CD14-positive monocyte (primary cell): ENCODE results near the gene SEC14L2. TPM values are rescaled to one million over a fixed set of nuclear protein-coding genes. Genes with fewer than 3 reads are reported as not detected.

Source experiments
- DNase-seq, 3 donors: peaks; one replicate each; pipeline ENCODE4 v3.0.0-alpha.2; 2011 to 2022
- H2AFZ ChIP-seq: 2 replicates; pipeline ENCODE4 v1.6.0; 2012; ENCODE audit warnings: mild to moderate bottlenecking, low read depth, low read length, inconsistent platforms; ENCODE audit not compliant: insufficient read depth, poor library complexity, severe bottlenecking
- H3K27ac ChIP-seq, 2 donors: 1 replicate in 1 of 2; 2 replicates in 1 of 2; pipeline ENCODE4 v1.5.1; 2012 to 2013; ENCODE audit warnings: low read length in 2 of 2, control low read depth in 1 of 2, inconsistent platforms in 1 of 2, low read depth in 1 of 2, mild to moderate bottlenecking in 1 of 2
- H3K27me3 ChIP-seq, 2 donors: one replicate each; pipeline versions ENCODE4 v1.6.0 to v1.6.1; 2011 to 2013; ENCODE audit warnings: low read length in 2 of 2; ENCODE audit not compliant: control insufficient read depth in 2 of 2, insufficient read depth in 2 of 2
- H3K36me3 ChIP-seq, 2 donors: replicated peaks in 1 of 2; 1 replicate in 1 of 2; 2 replicates in 1 of 2; pipeline versions ENCODE4 v1.5.1 to v1.6.1; 2012 to 2013; ENCODE audit warnings: low read length in 2 of 2, control low read depth in 1 of 2, inconsistent platforms in 1 of 2, mild to moderate bottlenecking in 1 of 2; ENCODE audit not compliant: insufficient read depth in 2 of 2, control insufficient read depth in 1 of 2
- H3K4me1 ChIP-seq, 2 donors: 1 replicate in 1 of 2; 2 replicates in 1 of 2; pipeline versions ENCODE4 v1.5.1 to v1.6.1; 2012 to 2013; ENCODE audit warnings: low read length in 2 of 2, control low read depth in 1 of 2, inconsistent platforms in 1 of 2, mild to moderate bottlenecking in 1 of 2, moderate library complexity in 1 of 2; ENCODE audit not compliant: insufficient read depth in 2 of 2, control insufficient read depth in 1 of 2
- H3K4me2 ChIP-seq: replicated peaks from 2 replicates; pipeline ENCODE3; 2012; ENCODE audit warnings: low read length, moderate library complexity, mild to moderate bottlenecking; ENCODE audit not compliant: poor library complexity, severe bottlenecking; ENCODE audit errors: extremely low read depth
- H3K4me3 ChIP-seq, 3 experiments: fragments of 200-600 bp in 1 of 3; sonication (generic) in 1 of 3; replicated peaks in 1 of 3; 1 replicate in 2 of 3; 2 replicates in 1 of 3; pipeline ENCODE4 v1.5.1; 2011 to 2013; ENCODE audit warnings: low read length in 3 of 3, mild to moderate bottlenecking in 3 of 3, control low read depth in 2 of 3, low read depth in 2 of 3, inconsistent platforms in 1 of 3, moderate library complexity in 1 of 3
- H3K79me2 ChIP-seq: 2 replicates; pipeline ENCODE4 v1.6.0; 2012; ENCODE audit warnings: mild to moderate bottlenecking, control low read depth, inconsistent platforms, low read length, moderate library complexity; ENCODE audit not compliant: insufficient read depth
- H3K9ac ChIP-seq: 2 replicates; pipeline ENCODE4 v1.6.0; 2017; ENCODE audit warnings: low read length, mild to moderate bottlenecking; ENCODE audit not compliant: insufficient read depth, poor library complexity, severe bottlenecking
- H3K9me3 ChIP-seq, 2 donors: replicated peaks in 1 of 2; 1 replicate in 1 of 2; 2 replicates in 1 of 2; pipeline versions ENCODE4 v1.5.1 to v1.6.1; 2012 to 2013; ENCODE audit warnings: low read length in 2 of 2, control low read depth in 1 of 2; ENCODE audit not compliant: control insufficient read depth in 1 of 2, insufficient read depth in 1 of 2
- H4K20me1 ChIP-seq: 2 replicates; pipeline ENCODE4 v1.6.0; 2012; ENCODE audit warnings: mild to moderate bottlenecking, low read length, control low read depth, moderate library complexity; ENCODE audit not compliant: insufficient read depth
- H3K27ac Mint-ChIP-seq, 7 donors: one replicate each; pipeline ENCODE4 v1.8.0; 2020; ENCODE audit warnings: mild to moderate bottlenecking in 7 of 7, mixed read lengths in 7 of 7, moderate library complexity in 6 of 7, inconsistent platforms in 2 of 7
- H3K27me3 Mint-ChIP-seq, 3 donors: one replicate each; pipeline ENCODE4 v1.8.0; 2021 to 2022; ENCODE audit warnings: low read depth in 3 of 3, mild to moderate bottlenecking in 3 of 3, mixed read lengths in 3 of 3, moderate library complexity in 3 of 3, inconsistent platforms in 1 of 3
- H3K36me3 Mint-ChIP-seq, 2 donors: one replicate each; pipeline ENCODE4 v1.8.0; 2020; ENCODE audit warnings: mixed read lengths in 2 of 2, inconsistent platforms in 1 of 2, mild to moderate bottlenecking in 1 of 2
- H3K4me1 Mint-ChIP-seq: one replicate; pipeline ENCODE4 v1.8.0; 2020; ENCODE audit warnings: mild to moderate bottlenecking, mixed read lengths
- H3K4me3 Mint-ChIP-seq, 2 donors: one replicate each; pipeline ENCODE4 v1.8.0; 2020; ENCODE audit warnings: mild to moderate bottlenecking in 2 of 2, mixed read lengths in 2 of 2, moderate library complexity in 1 of 2
- H3K9me3 Mint-ChIP-seq, 7 donors: one replicate each; pipeline ENCODE4 v1.8.0; 2020 to 2022; ENCODE audit warnings: mixed read lengths in 7 of 7, mild to moderate bottlenecking in 6 of 7, moderate library complexity in 6 of 7, inconsistent platforms in 2 of 7
- CTCF ChIP-seq: fragments of 200-600 bp; IDR thresholded peaks from one replicate; pipeline ENCODE4 v1.8.0; 2022; ENCODE audit warnings: antibody characterized with exemption, mild to moderate bottlenecking
- WGBS: methylation state at CpG from one replicate; pipeline ENCODE4 v1.1.5; 2013; ENCODE audit warnings: missing lambda C conversion rate; ENCODE audit not compliant: insufficient coverage; 5-methylcytosine and 5-hydroxymethylcytosine counted together
- intact Hi-C, 2 donors: fragments of 100-400 bp; cut with micrococcal nuclease; formaldehyde crosslinking; loops; one replicate each; pipeline versions ENCODE4 v1.15.0 to v1.15.1; 2023
- polyA plus RNA-seq, 3 donors: library from polyadenylated mRNA; depleted of rRNA in 1 of 3; unstranded in 2 of 3; stranded (reverse) in 1 of 3; fragments of 300-500 nt in 2 of 3; fragments of >200 nt in 1 of 3; fragmentation: Illumina TruSeq in 2 of 3; gene quantifications; 1 replicate in 2 of 3; 2 replicates in 1 of 3; pipeline ENCODE4 v1.2.3, GENCODE V29; 2012 to 2021

SEC14L2 gene
- polyA plus RNA-seq, 3 donors = 0.03 TPM; not detected in 1

GRCh38 chr22:30406400-30406799, 9.6 kb downstream of the SEC14L2 start:
- intact Hi-C loops = no loop called here
- 99% methylated on average over 6 of the region's 6 CpGs for WGBS
- Histone ChIP-seq H3K9ac (no peak overlapping the region), H3K4me2 (no peak overlapping the region), H3K27me3 (no peaks in the 10 kb centered on the region), H3K4me3 (no peak overlapping the region), H3K4me1 (no peaks in the 10 kb centered on the region), H3K27ac (no peak overlapping the region), H2AFZ (no peak overlapping the region), H4K20me1 (no peaks in the 10 kb centered on the region), H3K79me2 (no peaks in the 10 kb centered on the region), H3K36me3 (no peaks in the 10 kb centered on the region), H3K9me3 (no peaks in the 10 kb centered on the region)
- no peak for TF ChIP-seq CTCF
- Mint-ChIP-seq H3K27me3 (peaks cover 5 to 6% (median 6%) of the 10 kb centered on the region in 3 donors), H3K27ac (no peak overlapping the region), H3K4me3 (no peak overlapping the region), H3K9me3 (no peaks in the 10 kb centered on the region), H3K36me3 (no peaks in the 10 kb centered on the region), H3K4me1 (no peaks in the 10 kb centered on the region)
- DNase-seq = no peak

GRCh38 chr22:30408388-30409102, 11.7 kb downstream of the SEC14L2 start:
- Mint-ChIP-seq H3K27me3 (peaks cover 0 to 6% (median 6%) of the 10 kb centered on the region in 3 donors), H3K9me3 (no peaks in the 10 kb centered on the region), H3K4me1 (no peaks in the 10 kb centered on the region), H3K4me3 (no peak overlapping the region), H3K36me3 (no peaks in the 10 kb centered on the region), H3K27ac (no peak overlapping the region)
- DNase-seq = no peak
- Histone ChIP-seq H3K36me3 (no peaks in the 10 kb centered on the region), H3K9me3 (no peaks in the 10 kb centered on the region), H3K9ac (no peak overlapping the region), H3K79me2 (no peaks in the 10 kb centered on the region), H2AFZ (no peak overlapping the region), H3K4me2 (no peak overlapping the region), H3K4me1 (no peaks in the 10 kb centered on the region), H4K20me1 (no peaks in the 10 kb centered on the region), H3K4me3 (no peak overlapping the region), H3K27me3 (no peaks in the 10 kb centered on the region), H3K27ac (no peak overlapping the region)
- no peak for TF ChIP-seq CTCF
- 74% methylated on average over 9 of the region's 13 CpGs for WGBS
- intact Hi-C loops = no loop called here
